Hypothalamus (tissue), 51 donors: ENCODE data around the gene FLT3LG.

ENCODE experiments used
- DNase-seq, 51 donors: peaks; one replicate each; lab custom pipeline; 2025; lab: John Stamatoyannopoulos, UW

FLT3LG gene

GRCh38 chr19:49487277-49488045, 13.4 kb downstream of the FLT3LG start, which contains the start of gene RPL13A:
TSS of gene RPL13A (plus strand) at chr19:49487608. CDS start at chr19:49487630, 22 bp downstream.
- peak; percentile 90 to 100 (median 98) for DNase-seq

DNA sequence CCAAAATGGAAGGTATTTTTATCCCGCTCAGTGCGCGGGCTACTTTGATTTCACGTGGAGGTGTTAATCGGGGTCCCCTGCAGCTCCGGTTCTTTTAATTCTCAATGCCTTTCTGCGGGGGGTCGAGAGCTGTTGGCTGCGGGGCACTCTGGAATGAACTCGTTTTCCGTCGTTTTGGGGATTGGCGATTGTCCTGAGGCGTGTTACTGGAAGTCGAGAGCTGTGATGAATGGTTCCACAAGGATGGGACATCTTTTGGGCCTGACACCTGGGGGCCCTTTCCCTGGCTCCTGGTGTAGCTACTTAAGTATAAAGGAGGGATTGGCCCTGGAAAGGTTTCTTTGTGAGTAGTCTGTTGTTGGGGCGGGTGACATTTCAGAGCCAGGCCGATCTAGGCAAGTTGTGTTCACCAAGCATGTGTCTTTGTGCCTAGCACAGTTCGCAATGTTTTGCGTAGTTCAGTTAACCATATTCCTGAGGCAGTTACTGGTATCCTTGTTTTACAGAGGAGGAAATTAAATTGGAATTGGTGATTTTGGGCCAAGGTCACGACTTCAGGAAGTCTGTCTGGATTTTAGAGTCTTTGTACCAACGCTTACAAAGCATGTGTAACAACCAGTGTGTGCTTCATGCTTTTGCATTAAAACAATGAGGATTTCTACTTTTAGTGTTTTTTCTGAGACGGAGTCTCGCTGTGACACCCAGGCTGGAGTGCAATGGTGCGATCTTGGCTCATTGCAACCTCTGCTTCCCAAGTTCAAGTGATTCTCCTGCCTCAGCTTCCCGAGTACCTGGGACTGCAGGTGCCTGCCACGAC, 14.2 kb downstream of the FLT3LG start:
- peak in 2 of 51 donors; percentile 3 for DNase-seq

- no peak for DNase-seq
Measured at GRCh38 chr19:49488863-49489537, 15.0 kb downstream of the FLT3LG start.

DNA sequence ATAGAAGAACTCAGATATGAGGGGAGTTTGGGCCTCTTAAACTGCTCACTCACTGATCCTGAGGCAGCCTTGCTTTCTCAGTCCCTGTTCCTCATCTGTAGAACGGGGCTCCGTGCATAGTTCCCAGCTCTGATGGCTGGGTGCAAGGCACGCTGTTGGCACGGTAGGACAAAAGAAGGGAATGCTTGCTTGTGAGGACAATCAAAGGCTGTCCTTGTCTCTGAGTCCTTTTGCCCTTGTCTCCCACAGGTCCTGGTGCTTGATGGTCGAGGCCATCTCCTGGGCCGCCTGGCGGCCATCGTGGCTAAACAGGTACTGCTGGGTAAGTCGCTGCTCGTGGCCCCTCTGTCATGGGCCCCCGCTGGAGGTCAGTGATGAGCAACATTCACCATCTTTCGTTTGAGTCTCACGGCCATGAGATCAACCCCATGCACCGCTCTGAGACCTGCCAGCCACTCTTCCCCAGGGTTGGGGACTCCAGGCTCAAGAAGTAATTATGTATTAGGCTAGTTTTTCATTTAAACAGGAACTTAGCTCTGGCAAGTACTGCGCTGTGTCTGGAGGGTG, 15.7 kb downstream of the FLT3LG start:
- DNase-seq = no peak

GRCh38 chr19:49490287-49491029, 16.4 kb downstream of the FLT3LG start:
- DNase-seq = no peak

GRCh38 chr19:49491030-49491803, 17.2 kb downstream of the FLT3LG start:
- no peak for DNase-seq

DNA sequence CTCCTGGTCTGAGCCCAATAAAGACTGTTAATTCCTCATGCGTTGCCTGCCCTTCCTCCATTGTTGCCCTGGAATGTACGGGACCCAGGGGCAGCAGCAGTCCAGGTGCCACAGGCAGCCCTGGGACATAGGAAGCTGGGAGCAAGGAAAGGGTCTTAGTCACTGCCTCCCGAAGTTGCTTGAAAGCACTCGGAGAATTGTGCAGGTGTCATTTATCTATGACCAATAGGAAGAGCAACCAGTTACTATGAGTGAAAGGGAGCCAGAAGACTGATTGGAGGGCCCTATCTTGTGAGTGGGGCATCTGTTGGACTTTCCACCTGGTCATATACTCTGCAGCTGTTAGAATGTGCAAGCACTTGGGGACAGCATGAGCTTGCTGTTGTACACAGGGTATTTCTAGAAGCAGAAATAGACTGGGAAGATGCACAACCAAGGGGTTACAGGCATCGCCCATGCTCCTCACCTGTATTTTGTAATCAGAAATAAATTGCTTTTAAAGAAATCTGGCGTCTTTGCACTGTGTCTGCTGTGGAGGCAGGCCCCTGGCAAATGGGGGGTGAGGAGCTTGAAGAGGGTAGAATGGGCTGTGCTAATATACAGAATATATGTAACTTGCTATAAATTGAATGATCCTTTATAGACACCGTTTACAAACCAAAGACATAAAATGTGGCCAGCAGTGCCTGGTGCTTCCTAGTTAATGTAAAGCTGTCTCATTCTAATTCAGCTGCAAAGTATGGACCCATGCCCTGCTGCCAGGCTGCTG, 18.0 kb downstream of the FLT3LG start:
- DNase-seq = no peak

DNA sequence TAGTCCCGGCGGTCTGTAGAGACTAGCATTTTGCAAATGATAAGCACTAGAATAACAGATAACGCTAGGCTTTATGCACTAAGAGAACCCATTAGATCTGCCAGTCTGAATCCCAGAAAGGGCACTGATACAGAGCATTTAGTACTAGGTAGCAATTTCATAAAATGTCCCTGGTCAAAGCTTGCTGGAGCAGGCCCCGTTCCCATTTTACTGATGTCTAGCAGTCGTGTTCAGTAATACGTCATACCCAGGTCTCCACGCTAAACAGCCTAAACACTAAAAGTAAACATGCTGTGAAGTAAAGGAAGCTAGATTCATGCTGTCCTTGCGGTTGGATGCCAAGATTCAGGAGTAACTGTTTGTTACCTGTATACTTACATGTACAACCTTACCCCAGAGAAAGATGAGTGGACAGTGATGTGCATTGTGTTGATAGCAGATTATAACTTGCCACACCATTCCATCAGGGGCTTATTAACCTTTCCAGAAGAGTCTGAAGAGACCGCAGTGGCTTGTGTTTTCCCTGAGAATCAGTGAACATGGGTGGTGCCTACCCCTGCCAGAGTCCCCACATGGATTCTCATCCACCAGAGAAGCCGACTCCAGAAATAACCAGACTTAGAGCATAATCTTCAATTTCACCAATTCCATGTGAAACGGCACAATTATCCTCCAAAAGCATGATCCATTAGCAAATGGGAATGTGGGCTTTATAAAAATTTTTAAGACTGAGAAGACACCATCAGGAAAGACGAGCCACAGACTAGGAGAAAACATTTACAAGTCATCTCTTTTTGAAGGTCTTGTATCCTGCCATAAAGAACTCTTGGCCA, 18.8 kb downstream of the FLT3LG start:
- no peak for DNase-seq

- no peak for DNase-seq
Measured at GRCh38 chr19:49496574-49497008, 22.6 kb downstream of the FLT3LG start.

- peak in 18 of 51 donors; percentile 6 to 57 (median 18) for DNase-seq
Measured at GRCh38 chr19:49497047-49497788, 23.2 kb downstream of the FLT3LG start.

GRCh38 chr19:49497789-49498103, 23.7 kb downstream of the FLT3LG start:
- no peak for DNase-seq

DNA sequence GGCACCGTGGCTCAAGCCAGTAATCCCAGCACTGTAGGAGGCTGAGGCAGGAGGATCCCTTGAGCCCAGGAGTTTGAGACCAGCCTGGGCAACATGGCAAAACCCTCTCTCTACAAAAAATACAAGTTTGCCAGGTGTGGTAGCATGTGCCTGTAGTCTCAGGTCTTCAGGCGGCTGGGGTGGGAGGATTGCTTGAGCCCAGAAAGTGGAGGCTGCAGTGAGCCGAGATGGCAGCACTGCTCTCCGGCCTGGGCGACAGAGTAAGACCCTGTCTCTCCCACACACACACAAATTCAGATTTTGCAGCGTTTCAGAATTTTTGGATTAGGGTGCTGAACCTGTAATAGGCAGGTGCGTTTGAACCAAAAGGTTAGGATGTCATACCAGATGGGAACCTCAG, 24.5 kb downstream of the FLT3LG start:
- DNase-seq = no peak

DNA sequence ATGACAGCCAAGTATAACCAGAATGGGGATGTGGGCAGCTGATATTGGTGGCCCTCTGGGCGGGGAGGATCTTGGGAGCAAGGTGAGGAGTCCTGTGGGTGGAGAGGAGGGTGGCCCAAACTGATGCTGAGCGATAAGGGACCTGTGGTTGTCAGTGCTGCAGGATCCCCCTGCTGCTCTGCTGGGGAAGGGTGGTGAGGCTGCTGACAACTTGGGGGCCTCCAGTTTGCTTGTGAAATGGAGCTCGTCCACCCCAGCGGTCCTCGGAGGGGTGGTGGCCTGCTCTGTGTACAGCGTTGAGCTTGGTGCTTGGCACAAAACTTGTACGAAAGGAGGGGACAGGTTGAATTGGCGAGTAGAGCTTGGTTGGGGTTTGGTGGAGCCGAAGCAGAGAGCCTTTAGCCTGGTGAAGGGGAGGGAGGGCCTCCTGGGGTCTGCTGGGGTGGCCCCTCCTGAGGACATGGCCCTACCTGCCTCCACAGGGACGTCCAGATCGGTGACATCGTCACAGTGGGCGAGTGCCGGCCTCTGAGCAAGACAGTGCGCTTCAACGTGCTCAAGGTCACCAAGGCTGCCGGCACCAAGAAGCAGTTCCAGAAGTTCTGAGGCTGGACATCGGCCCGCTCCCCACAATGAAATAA, 25.1 kb downstream of the FLT3LG start:
- DNase-seq = no peak

- peak in 8 of 51 donors; percentile 5 to 15 (median 11) for DNase-seq
Measured at GRCh38 chr19:49502866-49503581, 29.0 kb downstream of the FLT3LG start.

DNA sequence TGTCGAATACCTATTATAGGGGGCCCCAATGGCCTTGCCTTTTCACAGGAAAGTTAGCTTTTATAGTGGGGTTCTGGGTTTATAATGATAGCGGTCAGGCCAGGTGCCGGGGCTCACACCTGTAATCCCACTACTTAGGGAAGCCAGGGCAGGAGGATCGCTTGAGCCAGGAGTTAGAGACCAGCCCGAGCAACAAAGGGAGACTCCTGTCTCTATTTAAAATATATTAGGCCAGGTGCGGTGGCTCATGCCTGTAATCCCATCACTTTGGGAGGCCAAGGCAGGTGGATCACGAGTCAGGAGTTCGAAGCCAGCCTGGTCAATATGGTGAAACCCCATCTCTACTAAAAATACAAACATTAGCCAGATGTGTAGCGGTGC, 29.6 kb downstream of the FLT3LG start:
- DNase-seq = no peak

DNA sequence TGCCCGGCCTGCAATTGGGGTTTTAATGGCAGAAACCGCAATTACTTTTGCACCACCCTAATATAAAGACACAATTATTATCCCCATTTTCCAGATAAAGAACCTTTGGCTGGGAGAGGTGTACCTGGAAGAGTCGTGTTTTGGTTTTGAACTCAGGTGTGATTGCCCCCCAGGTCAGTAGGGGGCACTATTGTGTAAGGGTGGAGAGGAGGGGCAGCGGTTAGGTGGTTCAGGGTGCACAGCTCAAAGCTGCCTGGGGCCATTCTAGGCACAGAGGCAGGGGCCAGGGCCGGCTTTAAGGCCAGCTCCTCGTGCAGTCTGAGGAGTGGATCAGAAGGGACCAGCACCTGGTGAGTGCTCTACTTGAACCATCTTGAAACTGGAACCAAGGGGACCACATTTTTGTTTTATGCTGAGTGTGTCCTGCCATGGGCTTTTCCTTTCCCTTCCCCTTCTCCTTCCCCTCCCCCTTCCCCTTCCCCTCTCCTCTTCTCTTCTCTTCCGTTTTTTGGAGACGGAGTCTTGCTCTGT, 32.6 kb downstream of the FLT3LG start:
- DNase-seq = peak in 20 of 51 donors; percentile 3 to 45 (median 14)
